AG09319 (cell line): ENCODE results near the gene AKR1C8.

Source experiments
- DNase-seq: peaks from one replicate; pipeline ENCODE4 v3.0.0-alpha.2; 2010; ENCODE audit warnings: low read depth; ENCODE audit errors: extremely low read depth
- CTCF ChIP-seq: IDR thresholded peaks from 2 replicates; pipeline ENCODE4 v1.5.1; 2011; ENCODE audit warnings: low read depth, mild to moderate bottlenecking, inconsistent platforms, low read length, moderate library complexity

AKR1C8 gene

DNA sequence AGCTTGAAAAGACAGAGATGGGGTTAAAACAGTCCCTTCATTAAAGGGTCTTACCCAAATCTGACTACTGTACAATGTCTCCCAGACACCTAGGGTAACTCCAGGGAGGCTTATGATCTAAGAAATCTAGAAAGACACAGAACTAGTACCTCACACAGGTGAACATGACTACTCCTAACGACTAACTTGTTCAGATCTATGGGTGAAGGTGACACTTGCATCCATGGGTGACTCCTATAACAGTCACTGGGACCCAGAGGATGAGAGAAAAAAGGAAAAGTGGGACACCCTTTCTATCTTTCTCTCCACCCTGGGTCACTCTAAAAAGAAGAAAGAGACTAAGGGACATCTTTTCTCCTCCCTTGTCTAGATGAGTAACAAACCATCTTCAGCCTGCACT lies 19.2 kb downstream of the AKR1C8 start:
- no peak for DNase-seq
- TF ChIP-seq CTCF: no peak

DNA sequence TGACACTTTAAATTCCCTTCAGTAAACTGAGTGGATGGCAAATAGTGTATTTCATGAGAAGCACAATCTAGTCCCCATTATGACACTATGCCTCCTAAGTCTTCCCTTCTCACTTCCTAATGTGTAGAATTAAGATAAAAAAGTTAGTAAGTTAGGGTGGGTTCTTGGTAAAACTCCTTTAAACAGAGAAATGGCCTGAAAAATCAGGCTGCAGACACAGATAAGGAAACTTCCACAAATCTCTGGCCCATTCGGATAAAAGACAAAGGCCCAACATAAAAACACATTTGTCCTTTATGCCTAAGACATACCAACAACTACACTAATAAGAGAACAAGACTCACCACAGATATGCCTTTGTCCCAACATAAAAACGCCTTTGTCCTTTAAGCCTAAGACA lies 21.5 kb downstream of the AKR1C8 start:
- no peak for DNase-seq
- no peak for TF ChIP-seq CTCF

GRCh38 chr10:5159126-5159525 lies 25.8 kb downstream of the AKR1C8 start:
- no peak for DNase-seq
- TF ChIP-seq CTCF: no peak

- DNase-seq: no peak
- no peak for TF ChIP-seq CTCF
Measured at GRCh38 chr10:5157501-5157900, 27.4 kb downstream of the AKR1C8 start.

GRCh38 chr10:5155951-5156350 lies 29.0 kb downstream of the AKR1C8 start:
- no peak for TF ChIP-seq CTCF
- DNase-seq: no peak

DNA sequence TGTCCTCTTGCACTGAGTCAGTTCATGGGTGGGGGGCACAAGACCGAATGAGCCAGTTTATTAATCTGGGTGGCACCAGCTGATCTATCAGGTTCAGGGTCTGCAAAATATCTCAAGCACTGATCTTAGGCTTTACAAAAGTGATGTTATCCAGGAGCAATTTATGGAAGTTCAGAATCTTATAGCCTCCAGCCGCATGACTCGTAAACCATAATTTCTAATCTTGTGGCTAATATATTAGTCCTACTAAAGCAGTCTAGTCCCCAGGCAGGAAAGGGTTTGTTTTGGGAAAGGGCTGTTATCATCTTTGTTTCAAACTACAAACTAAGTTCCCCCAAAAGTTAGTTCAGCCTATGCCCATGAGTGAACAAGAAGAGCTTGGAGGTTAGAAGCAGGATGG lies 33.9 kb downstream of the AKR1C8 start:
- DNase-seq: no peak
- no peak for TF ChIP-seq CTCF

GRCh38 chr10:5148678-5149032 lies 36.3 kb downstream of the AKR1C8 start:
- no peak for TF ChIP-seq CTCF
- no peak for DNase-seq
